Measurements from ENCODE around the gene NFIB. TPM values are rescaled to one million over a fixed set of nuclear protein-coding genes. Genes with fewer than 3 reads are reported as not detected.

The NFIB gene
- total RNA-seq, 2 donors from 2014 or later: 54.8 to 114 TPM

- DNase-seq (ENCODE audit: low spot score): no peak
- ATAC-seq (ENCODE audit: insufficient number of reproducible peaks, low FRiP score, low read depth): no peak
- no peak overlapping the region for H3K27ac ChIP-seq
- H3K9me3 ChIP-seq: no peaks in the 10 kb centered on the region
- H3K4me3 ChIP-seq: no peak overlapping the region
- peaks cover 7 to 42% of the 10 kb centered on the region in 2 donors for H3K4me1 ChIP-seq (ENCODE audit: control insufficient read depth in 1 of 2, low read depth in 2 of 2)
- no peaks in the 10 kb centered on the region for H3K36me3 ChIP-seq
- H3K27me3 ChIP-seq (replicated peaks; ENCODE audit: insufficient read depth): no peaks in the 10 kb centered on the region
- no peak for TF ChIP-seq CTCF (IDR thresholded peaks at IDR 0.05)
These were observed 52.3 kb downstream of the NFIB start for GRCh38 chr9:14261616-14262015.

GRCh38 chr9:14260101-14260500 lies 53.8 kb downstream of the NFIB start:
- Histone ChIP-seq H3K36me3 (no peaks in the 10 kb centered on the region), H3K27me3 (replicated peaks; ENCODE audit: insufficient read depth) (no peaks in the 10 kb centered on the region), H3K9me3 (no peaks in the 10 kb centered on the region), H3K4me1 (ENCODE audit: control insufficient read depth in 1 of 2, low read depth in 2 of 2) (peaks cover 7 to 57% of the 10 kb centered on the region in 2 donors), H3K27ac (no peak overlapping the region), H3K4me3 (no peak overlapping the region)
- ATAC-seq (ENCODE audit: insufficient number of reproducible peaks, low FRiP score, low read depth) (no peak), DNase-seq (ENCODE audit: low spot score) (no peak)
- TF ChIP-seq CTCF (IDR thresholded peaks at IDR 0.05): no peak

- no peak for TF ChIP-seq CTCF (IDR thresholded peaks at IDR 0.05)
- H3K9me3 ChIP-seq: no peaks in the 10 kb centered on the region
- peak overlapping the region; percentile 22 to 55 for H3K27ac ChIP-seq
- no peaks in the 10 kb centered on the region for H3K27me3 ChIP-seq (replicated peaks; ENCODE audit: insufficient read depth)
- ATAC-seq (ENCODE audit: insufficient number of reproducible peaks, low FRiP score, low read depth) (no peak), DNase-seq (ENCODE audit: low spot score) (no peak)
- no peaks in the 10 kb centered on the region for H3K36me3 ChIP-seq
- H3K4me1 ChIP-seq (ENCODE audit: control insufficient read depth in 1 of 2, low read depth in 2 of 2): peaks cover 7 to 55% of the 10 kb centered on the region in 2 donors
- H3K4me3 ChIP-seq: no peak overlapping the region
These were observed 55.2 kb downstream of the NFIB start for GRCh38 chr9:14258660-14259239.

- Histone ChIP-seq H3K27ac (peak overlapping the region; percentile 22 to 55), H3K4me1 (ENCODE audit: control insufficient read depth in 1 of 2, low read depth in 2 of 2) (peaks cover 7 to 51% of the 10 kb centered on the region in 2 donors), H3K36me3 (no peaks in the 10 kb centered on the region), H3K27me3 (replicated peaks; ENCODE audit: insufficient read depth) (no peaks in the 10 kb centered on the region), H3K4me3 (no peak overlapping the region), H3K9me3 (no peaks in the 10 kb centered on the region)
- no peak for TF ChIP-seq CTCF (IDR thresholded peaks at IDR 0.05)
- ATAC-seq (ENCODE audit: insufficient number of reproducible peaks, low FRiP score, low read depth) (no peak), DNase-seq (ENCODE audit: low spot score) (no peak)
These were observed 55.8 kb downstream of the NFIB start for GRCh38 chr9:14258156-14258555.

- ATAC-seq (ENCODE audit: insufficient number of reproducible peaks, low FRiP score, low read depth) (no peak), DNase-seq (ENCODE audit: low spot score) (no peak)
- H3K36me3 ChIP-seq: no peaks in the 10 kb centered on the region
- peaks cover 12 to 60% of the 10 kb centered on the region in 2 donors for H3K4me1 ChIP-seq (ENCODE audit: control insufficient read depth in 1 of 2, low read depth in 2 of 2)
- no peaks in the 10 kb centered on the region for H3K27me3 ChIP-seq (replicated peaks; ENCODE audit: insufficient read depth)
- no peaks in the 10 kb centered on the region for H3K9me3 ChIP-seq
- H3K27ac ChIP-seq: peak overlapping the region; percentile 18 to 55
- no peak overlapping the region for H3K4me3 ChIP-seq
- TF ChIP-seq CTCF (IDR thresholded peaks at IDR 0.05): no peak
These were observed 57.4 kb downstream of the NFIB start for GRCh38 chr9:14256588-14256987.
